ENCODE data around the gene HEXIM1.

The HEXIM1 gene

GRCh38 chr17:45106096-45106495, 42.2 kb upstream of the HEXIM1 start:
- Histone ChIP-seq H3F3A (ENCODE audit: insufficient read depth) (no peaks in the 10 kb centered on the region), H3K9me3 (ENCODE audit: insufficient read depth, low read length) (no peaks in the 10 kb centered on the region), H3K4me3 (ENCODE audit: insufficient read depth, low read length, poor library complexity, severe bottlenecking) (no peak overlapping the region), H3K27me3 (ENCODE audit: low read length) (no peaks in the 10 kb centered on the region), H3K4me2 (ENCODE audit: low read depth, low read length, poor library complexity, severe bottlenecking) (no peak overlapping the region), H3K79me2 (ENCODE audit: insufficient read depth, low read length) (no peaks in the 10 kb centered on the region), H3K27ac (ENCODE audit: low read depth, low read length) (no peak overlapping the region), H3K9me2 (replicated peaks; ENCODE audit: insufficient read depth, low read length) (no peaks in the 10 kb centered on the region), H2AFZ (ENCODE audit: low read depth, low read length, severe bottlenecking) (no peak overlapping the region), H4K20me1 (ENCODE audit: low read depth, low read length) (no peaks in the 10 kb centered on the region), H3K36me3 (ENCODE audit: low read length) (no peaks in the 10 kb centered on the region), H3K9ac (ENCODE audit: low read length) (no peak overlapping the region)
- TF ChIP-seq EZH2phosphoT487 (conservative IDR thresholded peaks at IDR 0.05; ENCODE audit: low read length), result no peak
- TF ChIP-seq CTCF (IDR thresholded peaks at IDR 0.05; ENCODE audit: insufficient read depth, low read length, poor library complexity, severe bottlenecking), result no peak

- TF ChIP-seq CTCF (IDR thresholded peaks at IDR 0.05; ENCODE audit: insufficient read depth, low read length, poor library complexity, severe bottlenecking) (no peak), EZH2phosphoT487 (conservative IDR thresholded peaks at IDR 0.05; ENCODE audit: low read length) (no peak)
- Histone ChIP-seq H3K36me3 (ENCODE audit: low read length) (no peaks in the 10 kb centered on the region), H3K9me3 (ENCODE audit: insufficient read depth, low read length) (no peaks in the 10 kb centered on the region), H4K20me1 (ENCODE audit: low read depth, low read length) (no peaks in the 10 kb centered on the region), H3K9ac (ENCODE audit: low read length) (no peak overlapping the region), H3K4me3 (ENCODE audit: insufficient read depth, low read length, poor library complexity, severe bottlenecking) (no peak overlapping the region), H3K27ac (ENCODE audit: low read depth, low read length) (no peak overlapping the region), H3K27me3 (ENCODE audit: low read length) (no peaks in the 10 kb centered on the region), H3K79me2 (ENCODE audit: insufficient read depth, low read length) (no peaks in the 10 kb centered on the region), H3K4me2 (ENCODE audit: low read depth, low read length, poor library complexity, severe bottlenecking) (no peak overlapping the region), H3K9me2 (replicated peaks; ENCODE audit: insufficient read depth, low read length) (no peaks in the 10 kb centered on the region), H2AFZ (ENCODE audit: low read depth, low read length, severe bottlenecking) (no peak overlapping the region), H3F3A (ENCODE audit: insufficient read depth) (no peaks in the 10 kb centered on the region)
Observed at GRCh38 chr17:45106582-45106981, 41.7 kb upstream of the HEXIM1 start.

- Histone ChIP-seq H3F3A (ENCODE audit: insufficient read depth) (no peaks in the 10 kb centered on the region), H3K79me2 (ENCODE audit: insufficient read depth, low read length) (no peaks in the 10 kb centered on the region), H3K4me3 (ENCODE audit: insufficient read depth, low read length, poor library complexity, severe bottlenecking) (no peak overlapping the region), H3K9ac (ENCODE audit: low read length) (no peak overlapping the region), H2AFZ (ENCODE audit: low read depth, low read length, severe bottlenecking) (no peak overlapping the region), H3K9me2 (replicated peaks; ENCODE audit: insufficient read depth, low read length) (no peaks in the 10 kb centered on the region), H3K9me3 (ENCODE audit: insufficient read depth, low read length) (no peaks in the 10 kb centered on the region), H3K4me2 (ENCODE audit: low read depth, low read length, poor library complexity, severe bottlenecking) (no peak overlapping the region), H3K27ac (ENCODE audit: low read depth, low read length) (no peak overlapping the region), H3K36me3 (ENCODE audit: low read length) (no peaks in the 10 kb centered on the region), H4K20me1 (ENCODE audit: low read depth, low read length) (no peaks in the 10 kb centered on the region), H3K27me3 (ENCODE audit: low read length) (no peaks in the 10 kb centered on the region)
- TF ChIP-seq EZH2phosphoT487 (conservative IDR thresholded peaks at IDR 0.05; ENCODE audit: low read length) (no peak), CTCF (IDR thresholded peaks at IDR 0.05; ENCODE audit: insufficient read depth, low read length, poor library complexity, severe bottlenecking) (no peak)
Observed at GRCh38 chr17:45107293-45108010, 40.8 kb upstream of the HEXIM1 start.

Measured in SU-DHL-6 (cell line).